K562 (cell line): Measurements from ENCODE around the gene TRPM6. TPM values are rescaled to one million over a fixed set of nuclear protein-coding genes. Genes with fewer than 3 reads are reported as not detected.

ENCODE experiments used
- ATAC-seq: fragments of 200-7000 bp; cut with Tn5 transposase; 3 replicates; pipeline ENCODE4 v1.9.1; 2020; ENCODE audit warnings: moderate library complexity
- BruUV-seq: library from RNA; stranded (reverse); fragments of 400-500 nt; replicated peaks from 2 replicates; lab custom pipeline; 2021; lab: Mats Ljungman, UMichigan
- CTCF ChIA-PET: fragments of 300-600 bp; formaldehyde crosslinking; extraction: SDS; loops from one replicate; lab custom pipeline; 2021; ENCODE audit warnings: low intra/inter-chr PET ratio; lab: Yijun Ruan, JAX
- POLR2A ChIA-PET: fragments of 300-600, 350-650 bp; sonication (Branson Sonifier 250); formaldehyde crosslinking; extraction: SDS; loops from one replicate; lab custom pipeline; 2021; ENCODE audit warnings: antibody characterized with exemption, inconsistent platforms; lab: Yijun Ruan, JAX
- DNase-seq, 4 experiments: peaks; one replicate each; pipeline versions ENCODE4 v3.0.0 to v3.0.0-alpha.2; 2011 to 2018; ENCODE audit warnings: low spot score in 3 of 4, mixed read lengths in 3 of 4; ENCODE audit errors: extremely low read depth in 1 of 4
- FAIRE-seq: peaks from 2 replicates; lab custom pipeline; 2011; peaks lifted over from hg19 to GRCh38; lab: Jason Lieb, UNC
- H2AFZ ChIP-seq: 2 replicates; pipeline ENCODE4 v1.6.0; 2011; ENCODE audit warnings: low read depth, low read length, control low read depth, inconsistent platforms
- H3K27ac ChIP-seq: fragments of 200-600 bp; 3 replicates; pipeline ENCODE4 v1.8.0; 2011; ENCODE audit warnings: low read depth, mild to moderate bottlenecking, control low read depth, inconsistent platforms, low read length, moderate library complexity, mixed read lengths; ENCODE audit errors: extremely low read depth
- H3K27me3 ChIP-seq, 2 experiments: fragments of 300-600 bp in 1 of 2; 2 replicates in 1 of 2; 3 replicates in 1 of 2; pipeline versions ENCODE4 v1.6.0 to v1.8.0; 2011; ENCODE audit warnings: inconsistent platforms in 2 of 2, low read length in 2 of 2, mild to moderate bottlenecking in 1 of 2, mixed read lengths in 1 of 2, moderate library complexity in 1 of 2; ENCODE audit not compliant: control insufficient read depth in 2 of 2, insufficient read depth in 2 of 2
- H3K36me3 ChIP-seq: fragments of 300-600 bp; 3 replicates; pipeline ENCODE4 v1.8.0; 2011; ENCODE audit warnings: mild to moderate bottlenecking, low read length, inconsistent platforms; ENCODE audit not compliant: control insufficient read depth, insufficient read depth
- H3K4me1 ChIP-seq, 2 experiments: fragments of 200-600 bp in 1 of 2; replicated peaks in 1 of 2; 2 replicates in 1 of 2; 3 replicates in 1 of 2; pipeline versions ENCODE4 v1.5.1 to v1.8.0; 2011; ENCODE audit warnings: inconsistent platforms in 2 of 2, low read length in 2 of 2, mild to moderate bottlenecking in 1 of 2, mixed read lengths in 1 of 2, moderate library complexity in 1 of 2; ENCODE audit not compliant: control insufficient read depth in 2 of 2, insufficient read depth in 2 of 2
- H3K4me2 ChIP-seq: 2 replicates; pipeline ENCODE4 v1.6.1; 2011; ENCODE audit warnings: low read length, control low read depth, inconsistent platforms, mixed read lengths; ENCODE audit not compliant: insufficient read depth
- H3K4me3 ChIP-seq: fragments of 200-600 bp; sonication (generic), shearing (Covaris generic); 2 replicates; pipeline ENCODE4 v1.5.1; 2016; ENCODE audit warnings: control low read depth, inconsistent platforms
- H3K79me2 ChIP-seq: fragments of 200-600 bp; 3 replicates; pipeline ENCODE4 v1.8.0; 2011; ENCODE audit warnings: low read length, inconsistent platforms; ENCODE audit not compliant: control insufficient read depth, insufficient read depth
- H3K9ac ChIP-seq, 2 experiments: 2 replicates each; pipeline versions ENCODE4 v1.6.0 to v1.6.1; 2011; ENCODE audit warnings: low read depth in 2 of 2, low read length in 2 of 2, control low read depth in 1 of 2, inconsistent platforms in 1 of 2, mild to moderate bottlenecking in 1 of 2, mixed read lengths in 1 of 2; ENCODE audit not compliant: insufficient read depth in 1 of 2
- H3K9me1 ChIP-seq: one replicate; pipeline ENCODE4 v1.6.0; 2011; ENCODE audit warnings: inconsistent platforms, mild to moderate bottlenecking, low read length, moderate library complexity; ENCODE audit not compliant: control insufficient read depth, insufficient read depth
- H3K9me3 ChIP-seq: replicated peaks from 2 replicates; pipeline ENCODE4 v1.5.1; 2011; ENCODE audit warnings: low read depth, low read length, inconsistent platforms; ENCODE audit not compliant: control insufficient read depth, insufficient read depth
- H4K20me1 ChIP-seq: replicated peaks from 2 replicates; pipeline ENCODE4 v1.6.1; 2011; ENCODE audit warnings: low read length, inconsistent platforms, mixed read lengths; ENCODE audit not compliant: control insufficient read depth, insufficient read depth
- FOXJ2 ChIP-seq: fragments of 200-800 bp; sonication (Bioruptor generic); IDR thresholded peaks from 2 replicates; pipeline ENCODE4 v1.6.1; 2016; ENCODE audit warnings: missing genetic modification characterization, missing compliant biosample characterization
- NR4A1 ChIP-seq, 2 experiments: fragments of 250-450 bp in 1 of 2; fragments of 450-650 bp in 1 of 2; sonication (Bioruptor Pico) in 1 of 2; IDR thresholded peaks; 2 replicates each; pipeline versions ENCODE4 v1.4.0 to v1.6.1; 2016 to 2020; ENCODE audit warnings: mild to moderate bottlenecking in 2 of 2, missing compliant biosample characterization in 1 of 2, missing genetic modification characterization in 1 of 2, moderate library complexity in 1 of 2
- XRCC4 ChIP-seq: IDR thresholded peaks from one replicate; pipeline ENCODE4 v1.6.1; 2011; ENCODE audit not compliant: insufficient read depth, insufficient read length; ENCODE audit errors: extremely low read depth
- ZBTB1 ChIP-seq: sonication (generic); formaldehyde crosslinking; IDR thresholded peaks from 2 replicates; pipeline ENCODE4 v1.8.1; 2023; ENCODE audit warnings: missing genetic modification reagents, low read depth, mild to moderate bottlenecking, borderline replicate concordance
- ZNF311 ChIP-seq: fragments of 250-450 bp; sonication (Bioruptor Pico); IDR thresholded peaks from 2 replicates; pipeline ENCODE4 v1.4.0; 2020; ENCODE audit warnings: mild to moderate bottlenecking, moderate library complexity
- ZNF347 ChIP-seq: fragments of 450-650 bp; formaldehyde crosslinking; IDR thresholded peaks from 2 replicates; pipeline ENCODE4 v1.4.0; 2020; ENCODE audit warnings: low read depth, mild to moderate bottlenecking, moderate library complexity
- ZNF707 ChIP-seq: fragments of 250-450 bp; sonication (Bioruptor Pico); conservative IDR thresholded peaks from 2 replicates; pipeline ENCODE4 v1.8.0; 2022; ENCODE audit warnings: inconsistent platforms, mild to moderate bottlenecking, moderate library complexity
- ZNF766 ChIP-seq: fragments of 200-800 bp; sonication (Bioruptor generic); conservative IDR thresholded peaks from 2 replicates; pipeline ENCODE4 v1.6.1; 2016; ENCODE audit warnings: missing genetic modification characterization, missing compliant biosample characterization
- WGBS: fragments of 100-300 bp; shearing (Covaris generic); methylation state at CpG from one replicate; pipeline ENCODE4 v1.1.6; 2016; ENCODE audit warnings: low coverage, mixed read lengths; ENCODE audit not compliant: insufficient coverage; ENCODE audit errors: missing lambda C conversion rate; 5-methylcytosine and 5-hydroxymethylcytosine counted together
- in situ Hi-C: fragments of 300-500 bp; cut with MboI; formaldehyde crosslinking; loops from 4 replicates; pipeline ENCODE4 v1.15.0; 2018; ENCODE audit warnings: inconsistent platforms, mixed read lengths
- intact Hi-C: fragments of 100-400 bp; cut with micrococcal nuclease; formaldehyde crosslinking; loops from 2 replicates; pipeline ENCODE4 v1.14.2; 2022
- polyA plus RNA-seq, 8 experiments: library from polyadenylated mRNA; depleted of rRNA in 4 of 8; stranded (reverse) in 5 of 8; unstranded in 3 of 8; fragments of >200 nt; fragmentation: Nextera tagmentation in 2 of 8; fragmentation: Illumina TruSeq in 1 of 8; extraction: Ambion mirVana in 2 of 8; extraction: Trizol in 1 of 8; gene quantifications; 2 replicates each; pipeline versions ENCODE4 v1.2.1 to v1.2.3, GENCODE V29; 2011 to 2014; ENCODE audit warnings: inconsistent platforms in 1 of 8, missing spikeins in 1 of 8
- total RNA-seq, 7 experiments: library from RNA; depleted of rRNA in 6 of 7; stranded (reverse); fragments of >200 nt in 6 of 7; fragmentation: Illumina TruSeq in 2 of 7; extraction: Trizol in 2 of 7; gene quantifications; 2 replicates each; pipeline versions ENCODE4 v1.2.1 to v1.2.3, GENCODE V29; 2011 to 2021; ENCODE audit warnings: low replicate concordance in 1 of 7
- TF ChIP-seq, protein P1 (sequence below): fragments of 450-650 bp; formaldehyde crosslinking; conservative IDR thresholded peaks from 2 replicates; pipeline ENCODE4 v1.4.0; 2022; ENCODE audit warnings: mild to moderate bottlenecking, missing genetic modification characterization
- TF ChIP-seq, protein P2 (sequence below): sonication (generic); formaldehyde crosslinking; IDR thresholded peaks from 2 replicates; pipeline ENCODE4 v1.4.0; 2020; ENCODE audit warnings: mild to moderate bottlenecking, missing genetic modification reagents
- TF ChIP-seq, protein P3 (sequence below): IDR thresholded peaks from 2 replicates; pipeline ENCODE4 v1.6.1; 2014; ENCODE audit warnings: antibody characterized with exemption
- TF ChIP-seq, protein P4 (sequence below): fragments of 450-650 bp; IDR thresholded peaks from one replicate; pipeline ENCODE4 v1.6.1; 2018; ENCODE audit warnings: mild to moderate bottlenecking, moderate library complexity; ENCODE audit not compliant: partially characterized antibody
- TF ChIP-seq, protein P5 (sequence below): fragments of 450-650 bp; IDR thresholded peaks from 2 replicates; pipeline ENCODE4 v1.6.1; 2014; ENCODE audit warnings: low read depth, mild to moderate bottlenecking, moderate library complexity, borderline replicate concordance

The TRPM6 gene
- total and polyA plus RNA-seq, 9 of the 15 experiments (the other 6 are each of a cell fraction or from before 2014, with no cell fraction given), result 0.03 to 0.16 (median 0.09) TPM

DNA sequence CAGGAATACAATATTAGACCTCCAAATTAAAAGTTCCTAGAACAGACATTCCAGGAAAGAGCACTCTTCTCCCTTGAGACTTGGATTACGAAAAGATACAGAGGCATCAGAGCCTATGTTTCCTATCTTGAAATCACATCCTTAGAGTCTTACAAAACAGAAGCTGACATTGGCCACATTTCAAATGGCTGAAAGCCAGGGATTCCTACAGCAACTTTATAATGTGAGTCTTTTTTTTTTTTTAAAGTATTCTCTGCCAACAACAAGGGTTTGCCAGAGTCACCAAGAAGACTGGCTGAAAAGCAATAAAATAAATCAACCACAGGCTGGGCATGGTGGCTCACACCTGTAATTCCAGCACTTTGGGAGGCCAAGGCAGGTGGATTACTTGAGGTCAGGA lies 63.1 kb downstream of the TRPM6 start (continued):
- TF ChIP-seq, protein P1, sequence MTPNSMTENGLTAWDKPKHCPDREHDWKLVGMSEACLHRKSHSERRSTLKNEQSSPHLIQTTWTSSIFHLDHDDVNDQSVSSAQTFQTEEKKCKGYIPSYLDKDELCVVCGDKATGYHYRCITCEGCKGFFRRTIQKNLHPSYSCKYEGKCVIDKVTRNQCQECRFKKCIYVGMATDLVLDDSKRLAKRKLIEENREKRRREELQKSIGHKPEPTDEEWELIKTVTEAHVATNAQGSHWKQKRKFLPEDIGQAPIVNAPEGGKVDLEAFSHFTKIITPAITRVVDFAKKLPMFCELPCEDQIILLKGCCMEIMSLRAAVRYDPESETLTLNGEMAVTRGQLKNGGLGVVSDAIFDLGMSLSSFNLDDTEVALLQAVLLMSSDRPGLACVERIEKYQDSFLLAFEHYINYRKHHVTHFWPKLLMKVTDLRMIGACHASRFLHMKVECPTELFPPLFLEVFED (CRISPR knock-in tag), result no peak
- TF ChIP-seq, protein P2, sequence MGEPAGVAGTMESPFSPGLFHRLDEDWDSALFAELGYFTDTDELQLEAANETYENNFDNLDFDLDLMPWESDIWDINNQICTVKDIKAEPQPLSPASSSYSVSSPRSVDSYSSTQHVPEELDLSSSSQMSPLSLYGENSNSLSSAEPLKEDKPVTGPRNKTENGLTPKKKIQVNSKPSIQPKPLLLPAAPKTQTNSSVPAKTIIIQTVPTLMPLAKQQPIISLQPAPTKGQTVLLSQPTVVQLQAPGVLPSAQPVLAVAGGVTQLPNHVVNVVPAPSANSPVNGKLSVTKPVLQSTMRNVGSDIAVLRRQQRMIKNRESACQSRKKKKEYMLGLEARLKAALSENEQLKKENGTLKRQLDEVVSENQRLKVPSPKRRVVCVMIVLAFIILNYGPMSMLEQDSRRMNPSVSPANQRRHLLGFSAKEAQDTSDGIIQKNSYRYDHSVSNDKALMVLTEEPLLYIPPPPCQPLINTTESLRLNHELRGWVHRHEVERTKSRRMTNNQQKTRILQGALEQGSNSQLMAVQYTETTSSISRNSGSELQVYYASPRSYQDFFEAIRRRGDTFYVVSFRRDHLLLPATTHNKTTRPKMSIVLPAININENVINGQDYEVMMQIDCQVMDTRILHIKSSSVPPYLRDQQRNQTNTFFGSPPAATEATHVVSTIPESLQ (CRISPR knock-in tag), result no peak
- TF ChIP-seq, protein P3, sequence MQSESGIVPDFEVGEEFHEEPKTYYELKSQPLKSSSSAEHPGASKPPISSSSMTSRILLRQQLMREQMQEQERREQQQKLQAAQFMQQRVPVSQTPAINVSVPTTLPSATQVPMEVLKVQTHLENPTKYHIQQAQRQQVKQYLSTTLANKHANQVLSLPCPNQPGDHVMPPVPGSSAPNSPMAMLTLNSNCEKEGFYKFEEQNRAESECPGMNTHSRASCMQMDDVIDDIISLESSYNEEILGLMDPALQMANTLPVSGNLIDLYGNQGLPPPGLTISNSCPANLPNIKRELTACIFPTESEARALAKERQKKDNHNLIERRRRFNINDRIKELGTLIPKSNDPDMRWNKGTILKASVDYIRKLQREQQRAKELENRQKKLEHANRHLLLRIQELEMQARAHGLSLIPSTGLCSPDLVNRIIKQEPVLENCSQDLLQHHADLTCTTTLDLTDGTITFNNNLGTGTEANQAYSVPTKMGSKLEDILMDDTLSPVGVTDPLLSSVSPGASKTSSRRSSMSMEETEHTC, result no peak
- TF ChIP-seq ZNF311, result no peak
- TF ChIP-seq, all 486 proteins: peak for 0

DNA sequence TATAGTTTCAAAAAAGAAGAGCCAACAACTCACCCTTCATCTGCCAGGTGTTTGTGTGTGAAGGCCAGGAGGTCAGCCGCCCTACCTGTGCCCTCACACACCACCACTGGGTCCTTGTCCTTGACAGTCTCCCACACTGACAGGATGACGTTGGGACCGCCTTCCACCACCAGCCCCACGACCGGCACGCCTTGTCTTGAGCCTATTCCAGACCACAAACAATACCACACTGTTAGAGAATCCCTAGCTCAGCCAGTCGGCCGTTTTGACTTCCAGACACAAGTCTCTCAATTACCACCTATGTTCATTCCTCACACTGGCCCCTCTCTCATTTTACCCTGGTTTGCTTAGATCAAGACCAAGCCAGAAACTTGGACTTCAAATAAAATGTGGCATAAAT lies 66.1 kb downstream of the TRPM6 start:
- H3K9me3 ChIP-seq, result no peaks in the 10 kb centered on the region
- WGBS, result 7% methylated on average over 6 of the region's 8 CpGs
- H3K36me3 ChIP-seq, result no peaks in the 10 kb centered on the region
- no peak overlapping the region for H3K4me2 ChIP-seq
- DNase-seq, result peak in 1 of 4 experiments; percentile 3
- H3K9me1 ChIP-seq, result no peaks in the 10 kb centered on the region
- no peak for FAIRE-seq
- in situ Hi-C loops, result no loop called here
- H4K20me1 ChIP-seq, result no peaks in the 10 kb centered on the region
- no peaks in the 10 kb centered on the region for H3K27me3 ChIP-seq
- no peak overlapping the region for H3K27ac ChIP-seq
- no peak overlapping the region for H3K4me3 ChIP-seq
- BruUV-seq, result no TSS peak
- H2AFZ ChIP-seq, result no peak overlapping the region
- no peak for ATAC-seq
- H3K9ac ChIP-seq, result no peak overlapping the region; a peak in 1 of 4 replicates
- intact Hi-C loops, result no loop called here
- POLR2A ChIA-PET, result no interaction called here
- no peaks in the 10 kb centered on the region for H3K79me2 ChIP-seq
- no peaks in the 10 kb centered on the region; a peak in 1 of 5 replicates for H3K4me1 ChIP-seq
- CTCF ChIA-PET, result no interaction called here
- no peak for TF ChIP-seq ZNF707
- TF ChIP-seq, protein P4, sequence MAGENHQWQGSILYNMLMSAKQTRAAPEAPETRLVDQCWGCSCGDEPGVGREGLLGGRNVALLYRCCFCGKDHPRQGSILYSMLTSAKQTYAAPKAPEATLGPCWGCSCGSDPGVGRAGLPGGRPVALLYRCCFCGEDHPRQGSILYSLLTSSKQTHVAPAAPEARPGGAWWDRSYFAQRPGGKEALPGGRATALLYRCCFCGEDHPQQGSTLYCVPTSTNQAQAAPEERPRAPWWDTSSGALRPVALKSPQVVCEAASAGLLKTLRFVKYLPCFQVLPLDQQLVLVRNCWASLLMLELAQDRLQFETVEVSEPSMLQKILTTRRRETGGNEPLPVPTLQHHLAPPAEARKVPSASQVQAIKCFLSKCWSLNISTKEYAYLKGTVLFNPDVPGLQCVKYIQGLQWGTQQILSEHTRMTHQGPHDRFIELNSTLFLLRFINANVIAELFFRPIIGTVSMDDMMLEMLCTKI, result no peak
- no peak for TF ChIP-seq FOXJ2 (tag)
- no peak for TF ChIP-seq ZNF766 (CRISPR knock-in tag)
- TF ChIP-seq, protein P5, sequence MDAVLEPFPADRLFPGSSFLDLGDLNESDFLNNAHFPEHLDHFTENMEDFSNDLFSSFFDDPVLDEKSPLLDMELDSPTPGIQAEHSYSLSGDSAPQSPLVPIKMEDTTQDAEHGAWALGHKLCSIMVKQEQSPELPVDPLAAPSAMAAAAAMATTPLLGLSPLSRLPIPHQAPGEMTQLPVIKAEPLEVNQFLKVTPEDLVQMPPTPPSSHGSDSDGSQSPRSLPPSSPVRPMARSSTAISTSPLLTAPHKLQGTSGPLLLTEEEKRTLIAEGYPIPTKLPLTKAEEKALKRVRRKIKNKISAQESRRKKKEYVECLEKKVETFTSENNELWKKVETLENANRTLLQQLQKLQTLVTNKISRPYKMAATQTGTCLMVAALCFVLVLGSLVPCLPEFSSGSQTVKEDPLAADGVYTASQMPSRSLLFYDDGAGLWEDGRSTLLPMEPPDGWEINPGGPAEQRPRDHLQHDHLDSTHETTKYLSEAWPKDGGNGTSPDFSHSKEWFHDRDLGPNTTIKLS, result no peak
- TF ChIP-seq ZBTB1 (CRISPR knock-in tag), result no peak
- no peak for TF ChIP-seq XRCC4
- no peak for TF ChIP-seq ZNF347 (CRISPR knock-in tag)
- TF ChIP-seq NR4A1 (CRISPR knock-in tag; IDR thresholded peaks at IDR 0.05), result no peak
- TF ChIP-seq NR4A1 (tag; IDR thresholded peaks at IDR 0.05), result no peak
